ENCODE measurements around the gene ASAP2.

DNA sequence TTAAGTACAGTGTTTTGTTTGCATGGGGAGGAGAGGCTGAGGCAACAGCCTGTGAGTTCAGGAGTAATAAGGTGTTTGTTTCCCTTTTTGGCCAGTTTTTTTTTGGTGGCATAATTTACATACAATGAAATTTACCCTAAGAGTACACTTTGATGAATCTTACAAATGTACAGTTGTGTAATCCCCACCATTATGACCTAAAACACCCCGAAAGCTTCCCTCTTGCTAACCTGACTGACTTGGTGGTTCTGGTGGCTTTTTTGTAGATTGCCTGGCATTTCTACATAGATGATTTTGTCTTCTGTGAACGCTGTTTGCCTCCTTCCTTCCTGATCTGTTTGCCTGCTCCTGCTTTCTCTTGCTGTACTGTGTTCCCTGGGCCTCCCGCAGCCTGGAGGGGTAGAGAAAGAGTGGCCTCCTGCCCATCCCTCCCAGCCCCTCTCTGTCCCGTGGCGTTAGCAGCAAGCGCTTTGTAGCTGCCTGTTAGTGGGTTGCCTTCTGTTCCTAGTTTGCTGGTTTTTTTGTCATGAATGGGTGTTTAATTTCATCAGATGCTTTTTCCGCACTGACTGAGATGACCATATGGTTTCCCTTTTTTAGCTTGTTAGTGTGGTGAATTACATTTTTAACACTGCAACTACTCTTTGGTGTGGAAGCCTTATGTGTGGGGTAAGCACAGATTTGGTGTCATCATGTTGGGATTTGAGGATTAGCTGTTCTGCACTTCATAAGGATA, 32.1 kb downstream of the ASAP2 start:
- TF ChIP-seq TAF1 (IDR thresholded peaks at IDR 0.05; ENCODE audit: low read depth, low read length) (no peak), PAX5 (IDR thresholded peaks at IDR 0.05; ENCODE audit: insufficient read depth, low read length, severe bottlenecking) (no peak)
